Neural cell (in vitro differentiated cells): ENCODE data around the gene MARK2. TPM values are rescaled to one million over a fixed set of nuclear protein-coding genes. Genes with fewer than 3 reads are reported as not detected.
A peak's percentile ranks its signal among the peaks of the same experiment; 100 is the strongest.

Experiments used
- H2AFZ ChIP-seq: fragments of 200-600, 300-800 bp; sonication (generic), shearing (Covaris generic); 2 replicates; pipeline ENCODE4 v1.6.0; 2014; ENCODE audit warnings: low read depth, mild to moderate bottlenecking, antibody characterized with exemption, low read length, moderate library complexity
- H3F3A ChIP-seq: fragments of 200-600 bp; shearing (Covaris generic); 2 replicates; pipeline ENCODE4 v1.6.1; 2016; ENCODE audit warnings: mild to moderate bottlenecking, moderate library complexity, mixed read lengths, antibody characterized with exemption, low read length; ENCODE audit not compliant: insufficient read depth, poor library complexity, severe bottlenecking
- H3K27ac ChIP-seq: fragments of 200-600, 300-800 bp; sonication (generic), shearing (Covaris generic); 2 replicates; pipeline ENCODE4 v1.5.1; 2014; ENCODE audit warnings: mild to moderate bottlenecking, low read length, moderate library complexity
- H3K27me3 ChIP-seq: fragments of 300-800, 200-600 bp; sonication (generic), shearing (Covaris generic); 2 replicates; pipeline ENCODE4 v1.6.0; 2014; ENCODE audit warnings: mild to moderate bottlenecking, low read depth, low read length, moderate library complexity; ENCODE audit not compliant: insufficient read depth
- H3K36me3 ChIP-seq: fragments of 300-800, 200-600 bp; sonication (generic), shearing (Covaris generic); 2 replicates; pipeline ENCODE4 v1.5.1; 2014; ENCODE audit warnings: mild to moderate bottlenecking, antibody characterized with exemption, low read length, moderate library complexity; ENCODE audit not compliant: insufficient read depth
- H3K4me2 ChIP-seq: fragments of 300-800, 200-600 bp; sonication (generic), shearing (Covaris generic); 2 replicates; pipeline ENCODE4 v1.6.0; 2014; ENCODE audit warnings: mild to moderate bottlenecking, low read length
- H3K4me3 ChIP-seq: fragments of 300-800, 200-600 bp; sonication (generic), shearing (Covaris generic); 2 replicates; pipeline ENCODE4 v1.5.1; 2014; ENCODE audit warnings: mild to moderate bottlenecking, low read length, moderate library complexity
- H3K79me2 ChIP-seq: fragments of 200-600 bp; shearing (Covaris generic); replicated peaks from 2 replicates; pipeline ENCODE4 v1.6.0; 2014; ENCODE audit warnings: mild to moderate bottlenecking, low read length, moderate library complexity; ENCODE audit not compliant: insufficient read depth
- H3K9ac ChIP-seq: fragments of 300-800, 200-600 bp; sonication (generic), shearing (Covaris generic); 2 replicates; pipeline ENCODE4 v1.6.1; 2016; ENCODE audit warnings: mild to moderate bottlenecking, low read length, mixed read lengths
- H3K9me2 ChIP-seq: fragments of 200-600 bp; shearing (Covaris generic); 2 replicates; pipeline ENCODE4 v1.6.1; 2016; ENCODE audit warnings: mild to moderate bottlenecking, low read length, mixed read lengths; ENCODE audit not compliant: insufficient read depth
- H3K9me3 ChIP-seq: fragments of 200-600, 300-800 bp; sonication (generic), shearing (Covaris generic); 2 replicates; pipeline ENCODE4 v1.6.1; 2016; ENCODE audit warnings: mild to moderate bottlenecking, mixed run types, low read length, moderate library complexity, mixed read lengths
- H4K20me1 ChIP-seq: fragments of 200-600 bp; shearing (Covaris generic); 2 replicates; pipeline ENCODE4 v1.6.1; 2016; ENCODE audit warnings: mild to moderate bottlenecking, mixed run types; ENCODE audit not compliant: insufficient read depth
- CTCF ChIP-seq: fragments of 450-650 bp; IDR thresholded peaks from 2 replicates; pipeline ENCODE4 v1.5.1; 2014; ENCODE audit warnings: antibody characterized with exemption, mild to moderate bottlenecking, moderate library complexity; ENCODE audit not compliant: poor library complexity, severe bottlenecking
- MXI1 ChIP-seq: fragments of 450-650 bp; conservative IDR thresholded peaks from 2 replicates; pipeline ENCODE4 v1.6.1; 2014; ENCODE audit warnings: antibody characterized with exemption, mild to moderate bottlenecking; ENCODE audit not compliant: poor library complexity, severe bottlenecking
- POLR2AphosphoS5 ChIP-seq: IDR thresholded peaks from 2 replicates; pipeline ENCODE4 v1.6.1; 2012
- REST ChIP-seq: IDR thresholded peaks from 2 replicates; pipeline ENCODE4 v1.6.1; 2012; ENCODE audit warnings: borderline replicate concordance
- polyA plus RNA-seq: library from polyadenylated mRNA; depleted of rRNA; stranded (reverse); fragments of >200 nt; gene quantifications from 2 replicates; pipeline ENCODE4 v1.2.3, GENCODE V29; 2014

MARK2 gene
- polyA plus RNA-seq, 1 donor from 2014 or later, result 11.3 TPM

GRCh38 chr11:63826471-63827190 lies 12.3 kb upstream of the MARK2 start:
- no peak overlapping the region for H3K4me2 ChIP-seq
- H2AFZ ChIP-seq, result no peak overlapping the region
- no peaks in the 10 kb centered on the region for H3K27me3 ChIP-seq
- no peaks in the 10 kb centered on the region for H3K9me2 ChIP-seq
- H3K9me3 ChIP-seq, result no peaks in the 10 kb centered on the region
- no peaks in the 10 kb centered on the region for H4K20me1 ChIP-seq
- H3K79me2 ChIP-seq, result no peaks in the 10 kb centered on the region
- no peak overlapping the region for H3K27ac ChIP-seq
- H3K36me3 ChIP-seq, result no peaks in the 10 kb centered on the region
- no peak overlapping the region for H3K4me3 ChIP-seq
- no peak overlapping the region for H3K9ac ChIP-seq
- no peaks in the 10 kb centered on the region for H3F3A ChIP-seq
- TF ChIP-seq REST, result no peak
- TF ChIP-seq CTCF, result no peak
- no peak for TF ChIP-seq POLR2AphosphoS5

- TF ChIP-seq CTCF (peak; percentile 24), MXI1 (no peak)
- no peaks in the 10 kb centered on the region for H4K20me1 ChIP-seq
- no peak overlapping the region for H2AFZ ChIP-seq
- H3K9me2 ChIP-seq, result no peaks in the 10 kb centered on the region
- H3K36me3 ChIP-seq, result no peaks in the 10 kb centered on the region
- no peak overlapping the region for H3K4me2 ChIP-seq
- no peak overlapping the region for H3K9ac ChIP-seq
- H3K4me3 ChIP-seq, result no peak overlapping the region
- no peaks in the 10 kb centered on the region for H3K9me3 ChIP-seq
- H3K27ac ChIP-seq, result no peak overlapping the region
- H3F3A ChIP-seq, result no peaks in the 10 kb centered on the region
- H3K79me2 ChIP-seq, result no peaks in the 10 kb centered on the region
- H3K27me3 ChIP-seq, result no peaks in the 10 kb centered on the region
Measured at GRCh38 chr11:63829823-63830489, 9.0 kb upstream of the MARK2 start.
